Measurements from ENCODE around the gene SHOC2.

The SHOC2 gene

DNA sequence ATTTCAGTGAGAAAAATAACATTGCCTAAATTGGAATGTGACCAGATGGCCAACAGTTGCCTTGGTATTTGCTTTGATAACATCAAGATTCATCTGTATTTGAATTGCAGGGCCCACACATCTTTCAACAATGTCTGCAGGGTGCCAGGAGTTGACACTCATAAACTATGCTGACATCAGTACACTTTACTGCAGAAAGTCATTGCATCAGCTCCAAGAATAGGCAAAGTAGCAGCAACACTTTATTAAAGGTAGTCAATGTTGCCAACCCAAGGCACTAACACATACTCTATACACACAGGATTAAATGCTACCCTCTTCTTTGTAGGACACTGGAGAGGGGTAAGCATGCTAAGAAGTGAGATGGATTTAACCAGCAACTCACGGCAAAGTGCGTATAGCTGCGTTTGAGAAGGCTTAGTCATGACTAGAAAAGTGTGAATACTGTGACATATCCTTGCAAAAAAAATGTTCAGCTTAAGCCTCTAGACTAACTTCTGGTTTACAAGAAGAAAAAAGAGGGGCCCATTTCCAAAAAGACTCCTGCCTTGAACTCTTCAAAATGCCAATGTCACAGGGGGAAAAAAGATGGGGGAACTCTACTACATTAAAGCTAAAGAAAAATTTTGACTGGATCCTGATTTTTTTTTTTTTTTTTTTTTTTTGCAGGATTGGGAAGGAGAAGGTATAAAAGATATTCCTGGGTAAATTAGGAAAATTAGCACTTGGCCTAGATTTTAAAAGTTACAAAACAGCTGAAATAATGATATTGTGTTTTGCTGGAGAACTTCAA lies 2.7 kb upstream of the SHOC2 start:
- DNase-seq (ENCODE audit: extremely low read depth, low read depth) = peak; percentile 57
- TF ChIP-seq, protein P1, sequence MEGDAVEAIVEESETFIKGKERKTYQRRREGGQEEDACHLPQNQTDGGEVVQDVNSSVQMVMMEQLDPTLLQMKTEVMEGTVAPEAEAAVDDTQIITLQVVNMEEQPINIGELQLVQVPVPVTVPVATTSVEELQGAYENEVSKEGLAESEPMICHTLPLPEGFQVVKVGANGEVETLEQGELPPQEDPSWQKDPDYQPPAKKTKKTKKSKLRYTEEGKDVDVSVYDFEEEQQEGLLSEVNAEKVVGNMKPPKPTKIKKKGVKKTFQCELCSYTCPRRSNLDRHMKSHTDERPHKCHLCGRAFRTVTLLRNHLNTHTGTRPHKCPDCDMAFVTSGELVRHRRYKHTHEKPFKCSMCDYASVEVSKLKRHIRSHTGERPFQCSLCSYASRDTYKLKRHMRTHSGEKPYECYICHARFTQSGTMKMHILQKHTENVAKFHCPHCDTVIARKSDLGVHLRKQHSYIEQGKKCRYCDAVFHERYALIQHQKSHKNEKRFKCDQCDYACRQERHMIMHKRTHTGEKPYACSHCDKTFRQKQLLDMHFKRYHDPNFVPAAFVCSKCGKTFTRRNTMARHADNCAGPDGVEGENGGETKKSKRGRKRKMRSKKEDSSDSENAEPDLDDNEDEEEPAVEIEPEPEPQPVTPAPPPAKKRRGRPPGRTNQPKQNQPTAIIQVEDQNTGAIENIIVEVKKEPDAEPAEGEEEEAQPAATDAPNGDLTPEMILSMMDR (IDR thresholded peaks at IDR 0.05; ENCODE audit: low read depth, low read length) = no peak

- TF ChIP-seq, protein P1 (IDR thresholded peaks at IDR 0.05; ENCODE audit: low read depth, low read length) = no peak; the same call in 1 of the 2 replicates
- DNase-seq (ENCODE audit: extremely low read depth, low read depth) = peak; percentile 92
Measured at GRCh38 chr10:110918269-110918642, 1.1 kb upstream of the SHOC2 start.

GRCh38 chr10:110918643-110919348 lies 608 bp upstream of the SHOC2 start, which contains the start of gene BBIP1:
Gene BBIP1 (minus strand): TSS chr10:110919180. CDS start chr10:110918157, 1,023 bp downstream.
- TF ChIP-seq, protein P1 (IDR thresholded peaks at IDR 0.05; ENCODE audit: low read depth, low read length) = no peak
- DNase-seq (ENCODE audit: extremely low read depth, low read depth) = peak; percentile 100

- no peak for DNase-seq (ENCODE audit: extremely low read depth, low read depth)
- TF ChIP-seq, protein P1 (IDR thresholded peaks at IDR 0.05; ENCODE audit: low read depth, low read length) = no peak
Measured at GRCh38 chr10:110919971-110920881, 822 bp downstream of the SHOC2 start.

GRCh38 chr10:110923856-110924493 lies 4.6 kb downstream of the SHOC2 start:
- no peak for DNase-seq (ENCODE audit: extremely low read depth, low read depth)

DNA sequence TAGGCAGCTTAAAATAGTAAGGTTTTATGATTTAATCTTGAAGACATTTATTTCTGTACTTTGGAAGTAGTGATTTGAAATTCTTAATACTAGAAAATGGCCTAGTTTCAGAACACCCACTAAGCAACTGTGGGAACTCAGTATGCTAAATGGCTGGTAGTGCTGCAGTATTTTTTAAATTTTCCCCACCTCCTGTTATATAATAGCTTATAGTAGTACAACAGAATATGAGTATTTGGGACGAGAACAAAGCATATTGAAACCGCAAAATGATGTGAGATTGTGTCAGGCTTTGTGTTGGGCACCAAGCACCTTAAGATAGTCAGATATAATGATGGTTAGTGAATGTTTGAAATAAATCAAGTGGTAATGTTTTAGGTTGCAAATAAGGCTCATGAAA lies 8.1 kb downstream of the SHOC2 start:
- no peak for DNase-seq (ENCODE audit: extremely low read depth, low read depth)
- TF ChIP-seq, protein P1 (IDR thresholded peaks at IDR 0.05; ENCODE audit: low read depth, low read length) = no peak

More at GRCh38 chr10:110923856-110924493, 4.6 kb downstream of the SHOC2 start:
- TF ChIP-seq, protein P1 (IDR thresholded peaks at IDR 0.05; ENCODE audit: low read depth, low read length) = no peak

All from AG09319 (cell line).